SK-N-SH treated with all-trans-retinoic acid at 6 μM for 48 hours (cell line): ENCODE results near the gene BORCS6.

Experiments used
- PPARA ChIP-seq: fragments of 250-450 bp; sonication (Bioruptor Pico); IDR thresholded peaks from 2 replicates; pipeline ENCODE4 v1.5.0; 2020; ENCODE audit warnings: mild to moderate bottlenecking, borderline replicate concordance
- TCF4 ChIP-seq: fragments of 250-450 bp; sonication (Bioruptor Pico); IDR thresholded peaks from 2 replicates; pipeline ENCODE4 v1.8.0; 2021; ENCODE audit warnings: mild to moderate bottlenecking, moderate library complexity, borderline replicate concordance

DNA sequence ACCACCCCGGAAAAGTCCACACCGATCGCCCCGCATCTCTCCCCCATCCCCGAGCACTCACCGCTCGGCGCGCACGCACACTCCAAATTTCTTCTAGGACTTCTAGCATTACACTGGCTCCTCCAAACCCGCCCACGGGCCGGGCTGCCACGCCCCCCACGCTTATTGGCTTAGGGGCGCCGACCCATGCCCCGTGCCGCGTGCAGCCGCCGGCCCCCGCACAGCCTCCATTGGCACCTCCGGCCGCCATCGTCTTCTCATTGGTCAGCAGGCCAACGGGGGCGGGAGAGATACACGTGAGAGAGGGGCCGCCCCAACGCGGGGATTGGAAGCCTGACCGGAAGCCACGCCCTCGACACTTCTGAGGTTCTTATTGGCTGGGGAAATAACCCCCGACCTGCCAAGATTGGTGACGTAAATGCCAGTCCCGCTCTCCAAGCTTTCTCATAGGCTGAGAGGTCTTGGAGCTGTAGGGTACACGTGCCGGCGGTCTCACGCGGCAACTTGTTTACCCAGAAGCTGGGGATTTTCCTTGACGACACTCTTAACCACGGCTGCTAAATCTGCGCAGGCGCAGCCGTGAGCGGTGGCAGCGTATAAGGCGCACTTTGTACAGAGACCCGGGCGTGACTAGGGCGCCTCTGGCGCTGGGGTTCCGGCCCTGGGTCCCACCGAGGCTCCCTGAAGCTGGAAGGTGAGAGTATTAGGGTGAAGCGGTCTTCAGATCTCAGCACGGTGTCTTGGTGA is 33.6 kb downstream of the BORCS6 start:
- TF ChIP-seq PPARA (CRISPR knock-in tag) (no peak), TCF4 (CRISPR knock-in tag) (no peak)
